HG02840 (cell line): Measurements from ENCODE around the gene UFD1.
A peak's percentile ranks its signal among the peaks of the same experiment; 100 is the strongest.

ENCODE experiments used
- ATAC-seq: cut with Tn5 transposase; IDR thresholded peaks from one replicate; pipeline ENCODE4 v1.9.1; 2021; ENCODE audit warnings: mild to moderate bottlenecking, moderate library complexity, moderate number of reproducible peaks; ENCODE audit not compliant: unreplicated experiment, low FRiP score

UFD1 gene

DNA sequence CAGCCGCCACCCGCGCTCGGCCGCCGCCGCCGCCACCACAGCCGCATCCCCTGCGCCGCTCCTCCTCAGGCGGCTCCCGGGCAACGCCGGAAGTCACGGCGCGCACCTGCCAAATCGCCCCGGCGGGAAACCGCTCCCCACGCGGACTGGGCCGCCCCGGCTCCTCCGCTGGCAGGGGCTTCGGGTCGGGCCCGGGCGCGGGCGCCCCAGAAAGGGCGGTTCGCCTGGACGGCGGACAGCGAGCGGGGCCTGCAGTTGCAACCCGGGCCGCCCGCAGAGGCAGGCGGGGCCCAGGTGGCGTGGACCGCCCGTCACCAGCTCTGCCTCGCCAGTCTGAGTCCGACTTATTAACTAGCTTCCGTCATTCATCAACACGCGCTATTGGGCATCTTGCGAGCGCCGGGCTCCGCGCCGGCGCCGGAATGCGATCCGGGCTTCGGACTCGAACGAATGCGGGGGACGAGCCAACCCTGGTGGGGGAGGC, 47.3 kb downstream of the UFD1 start, which contains the start of gene HIRA:
Gene HIRA (minus strand): TSS at position 85 of the 484 bp plus-strand sequence. CDS start 257 bp downstream, outside the sequence.
- peak; percentile 55 for ATAC-seq

GRCh38 chr22:19430890-19431541, 48.0 kb downstream of the UFD1 start:
- ATAC-seq, result peak; percentile 11

DNA sequence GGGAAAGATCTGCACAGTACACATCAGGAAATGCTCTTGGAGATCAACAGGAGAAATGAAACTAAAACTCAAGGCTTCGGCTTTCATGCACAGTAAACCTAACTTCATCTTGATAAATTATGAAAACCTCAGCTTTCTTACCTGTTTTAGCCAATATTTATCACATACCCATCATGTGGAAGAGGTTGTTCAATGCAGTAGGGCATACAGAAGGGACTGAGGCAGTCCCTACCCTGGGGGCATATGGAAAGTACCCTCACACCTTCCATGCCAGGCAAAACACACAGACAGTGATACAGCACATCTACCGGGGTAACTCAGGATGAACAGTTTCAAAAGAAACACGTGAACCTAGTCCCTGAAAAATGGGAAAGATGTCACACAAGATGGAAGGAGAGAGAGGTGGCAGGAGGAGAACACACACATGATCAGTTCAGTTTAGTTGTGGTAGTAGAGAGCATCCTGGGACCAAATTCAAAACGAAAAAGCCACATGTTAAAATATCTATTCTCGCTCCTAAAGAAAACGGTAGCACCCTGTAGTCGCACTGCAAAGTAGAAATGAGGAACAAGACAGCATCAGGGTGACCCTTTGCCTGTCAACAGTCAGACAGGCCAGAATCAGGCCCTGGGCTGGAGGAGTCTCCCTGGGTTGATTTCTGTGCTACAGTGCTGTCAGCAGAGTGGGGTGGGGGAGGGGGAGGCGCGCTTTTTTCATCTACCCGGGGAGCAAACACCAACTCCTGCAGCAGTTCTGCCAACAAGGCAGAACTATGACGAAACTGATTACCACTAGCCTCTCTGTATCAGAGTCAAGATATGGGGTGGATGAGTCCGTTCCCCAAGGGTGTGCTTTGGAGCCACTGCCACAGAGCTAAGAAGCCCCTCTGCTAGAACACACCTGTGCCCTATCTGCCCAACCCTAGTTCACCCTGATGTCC, 48.8 kb downstream of the UFD1 start:
- no peak for ATAC-seq

- no peak for ATAC-seq
Observed at GRCh38 chr22:19424186-19424500, 54.9 kb downstream of the UFD1 start.

- ATAC-seq, result no peak
Observed at GRCh38 chr22:19422440-19423301, 56.3 kb downstream of the UFD1 start.

- ATAC-seq, result no peak
Observed at GRCh38 chr22:19420321-19420720, 58.7 kb downstream of the UFD1 start.

DNA sequence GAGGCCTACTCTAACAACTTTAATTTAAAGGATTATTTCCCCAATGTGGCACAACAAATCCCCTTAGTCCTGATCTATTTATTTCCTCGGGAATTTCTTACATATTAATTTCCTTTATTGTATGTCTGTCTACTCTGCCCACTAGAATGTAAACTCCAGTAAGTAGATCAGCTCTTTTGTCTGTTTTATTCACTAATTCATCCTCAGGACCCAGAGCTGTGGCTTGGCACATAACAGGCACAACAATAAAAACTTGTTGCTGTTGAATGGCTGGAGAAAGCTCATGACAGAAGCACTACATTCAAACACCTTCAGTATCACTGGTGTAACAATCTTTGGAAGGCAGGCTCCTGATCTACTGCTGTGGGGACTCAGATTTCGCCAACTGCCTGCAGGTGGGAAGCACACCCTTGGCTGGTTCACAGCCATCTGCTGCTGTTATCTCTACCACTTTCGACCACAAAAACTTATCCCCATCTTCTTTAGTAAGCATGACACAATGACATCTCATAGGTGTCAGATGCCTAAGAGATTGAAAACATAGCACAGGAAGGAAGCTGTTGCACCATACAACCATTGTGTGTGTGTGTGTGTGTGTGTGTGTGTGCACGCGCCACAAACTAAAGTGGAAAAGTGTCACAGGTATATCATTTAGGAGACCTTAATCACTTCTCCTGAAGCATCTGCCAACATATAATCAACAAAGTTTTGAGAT, 59.4 kb downstream of the UFD1 start:
- ATAC-seq, result no peak

DNA sequence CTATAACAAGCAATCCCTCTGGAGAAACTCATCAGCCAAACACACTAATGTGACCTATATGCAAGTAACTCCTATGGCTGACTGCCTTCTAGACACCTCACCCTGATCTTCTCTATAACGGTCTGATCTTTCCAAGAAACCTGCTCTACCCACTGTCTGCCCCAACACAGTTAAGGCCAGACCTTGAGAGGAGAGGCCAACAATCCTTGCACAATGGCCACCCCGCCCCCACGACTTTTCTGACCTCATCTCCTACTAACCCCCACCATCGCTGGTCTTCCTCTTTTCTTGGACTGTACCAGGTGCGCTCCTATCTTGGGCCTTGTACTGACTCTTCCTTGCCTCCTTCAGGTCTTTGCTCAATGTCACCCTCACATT, 59.9 kb downstream of the UFD1 start:
- no peak for ATAC-seq

GRCh38 chr22:19412923-19413322, 66.1 kb downstream of the UFD1 start:
- ATAC-seq, result no peak

DNA sequence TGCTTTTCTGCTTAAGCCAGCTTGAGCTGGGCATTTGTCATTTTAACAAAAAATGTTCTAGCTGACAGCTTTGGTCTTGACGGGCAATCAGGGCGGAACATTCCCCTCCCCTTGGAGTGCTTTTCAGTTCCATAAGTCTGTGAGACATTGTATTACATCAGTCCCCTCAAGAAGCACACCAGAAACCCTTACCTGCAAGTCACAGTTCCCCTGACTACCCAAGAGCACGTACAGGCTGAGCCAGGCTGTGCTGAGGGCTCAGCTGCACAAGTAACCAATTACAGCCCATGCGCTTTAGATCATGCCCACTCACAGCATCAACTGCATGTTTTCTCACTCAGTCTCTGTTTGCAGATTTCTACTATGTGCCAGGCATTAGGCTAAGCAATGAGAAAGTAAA, 66.5 kb downstream of the UFD1 start:
- no peak for ATAC-seq

DNA sequence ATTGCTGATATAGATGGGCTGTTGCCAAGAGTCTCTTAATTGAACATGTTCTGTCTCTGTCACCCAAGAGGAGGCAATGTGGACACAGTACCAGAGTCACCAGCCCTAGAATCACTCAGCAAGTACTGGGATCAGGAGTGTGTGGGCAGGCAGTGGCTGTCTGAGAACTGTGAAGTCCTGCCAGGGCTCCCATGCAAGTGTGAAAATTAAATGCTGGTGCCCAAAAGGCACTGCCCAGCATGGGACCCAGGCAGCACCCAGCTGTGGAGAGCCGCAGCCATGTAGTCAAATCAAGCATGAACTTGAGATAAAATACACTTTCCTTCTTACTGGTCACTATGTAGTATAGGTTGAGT, 67.3 kb downstream of the UFD1 start:
- no peak for ATAC-seq

DNA sequence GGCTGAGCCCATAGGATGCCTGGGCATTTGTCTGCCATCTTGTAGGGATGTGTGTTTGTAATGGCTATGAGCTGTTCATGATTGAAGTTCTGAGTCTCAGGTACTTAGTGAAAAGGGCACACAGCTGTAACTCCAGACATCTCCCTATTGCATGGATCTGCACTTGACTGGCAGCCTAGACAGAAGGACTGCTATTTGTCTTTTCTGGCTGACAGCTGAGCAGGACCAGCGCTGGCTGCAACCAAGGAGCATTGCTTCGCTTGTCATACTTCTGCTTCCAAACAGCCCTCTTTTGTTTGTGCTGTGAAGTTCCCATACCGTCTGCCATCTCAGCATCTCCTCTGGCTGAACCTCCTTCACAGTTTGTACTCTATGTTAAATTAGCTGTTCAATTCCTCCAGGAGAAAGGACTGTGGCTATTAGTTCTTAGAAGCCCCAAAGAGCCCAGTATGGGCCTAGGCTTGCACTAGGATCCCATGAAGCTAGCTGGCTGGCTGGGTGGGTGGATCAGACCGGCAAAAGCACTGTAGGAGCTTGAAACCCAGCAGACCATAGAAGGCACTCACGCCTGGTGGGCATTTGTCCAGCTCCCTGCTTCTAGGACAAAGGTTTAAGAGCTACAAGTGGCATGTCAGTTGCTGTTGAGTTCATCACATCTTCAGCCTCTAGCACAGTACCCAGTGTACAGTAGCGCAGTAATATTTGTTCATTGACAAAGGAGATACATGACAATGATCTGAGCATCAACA, 67.9 kb downstream of the UFD1 start:
- ATAC-seq, result no peak

DNA sequence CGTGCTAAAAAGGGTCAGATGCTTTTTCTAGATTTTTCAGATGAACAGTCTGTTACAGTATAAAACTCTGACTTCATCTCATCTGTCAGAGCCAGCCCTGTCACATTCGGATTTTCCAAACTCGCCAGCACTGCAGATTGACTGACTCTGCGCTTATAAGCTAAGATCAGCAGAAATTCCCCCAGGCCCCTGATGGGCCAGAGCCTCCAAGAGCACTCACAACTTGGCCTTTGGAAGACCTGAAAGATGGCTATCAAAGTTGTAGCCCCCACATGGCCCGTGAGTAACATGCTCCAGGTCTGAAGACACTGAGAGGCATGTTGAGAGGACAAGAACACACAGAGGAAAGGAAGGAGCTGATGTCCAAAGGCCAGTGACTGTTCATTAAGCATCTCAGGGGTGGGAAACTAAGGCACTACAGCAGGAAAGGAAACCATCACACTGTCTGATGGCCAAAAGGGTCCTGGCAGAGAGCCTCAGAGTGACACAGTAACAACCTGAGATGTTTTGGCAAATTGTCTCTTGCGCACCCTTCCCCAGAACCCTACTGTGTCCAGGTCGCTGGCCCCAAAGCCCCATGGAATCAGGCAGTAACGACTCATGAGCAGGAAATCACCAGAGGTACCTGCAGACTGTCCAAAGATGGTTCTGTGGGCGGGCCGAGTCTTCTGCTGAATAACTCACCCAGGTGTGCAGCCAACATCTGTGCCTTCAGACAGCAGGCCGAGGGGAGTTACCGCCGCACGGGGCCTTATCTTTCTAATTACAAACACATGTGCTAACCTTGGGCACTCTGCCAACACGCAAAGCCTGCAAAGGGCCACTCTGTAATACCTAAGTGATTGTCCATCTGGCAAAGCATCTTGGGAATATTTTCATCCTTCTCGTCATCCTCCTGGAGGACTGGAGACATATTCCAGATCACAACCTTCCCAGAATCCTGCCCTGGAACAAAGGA, 71.1 kb downstream of the UFD1 start:
- no peak for ATAC-seq

GRCh38 chr22:19406846-19407245, 72.1 kb downstream of the UFD1 start:
- ATAC-seq, result no peak

DNA sequence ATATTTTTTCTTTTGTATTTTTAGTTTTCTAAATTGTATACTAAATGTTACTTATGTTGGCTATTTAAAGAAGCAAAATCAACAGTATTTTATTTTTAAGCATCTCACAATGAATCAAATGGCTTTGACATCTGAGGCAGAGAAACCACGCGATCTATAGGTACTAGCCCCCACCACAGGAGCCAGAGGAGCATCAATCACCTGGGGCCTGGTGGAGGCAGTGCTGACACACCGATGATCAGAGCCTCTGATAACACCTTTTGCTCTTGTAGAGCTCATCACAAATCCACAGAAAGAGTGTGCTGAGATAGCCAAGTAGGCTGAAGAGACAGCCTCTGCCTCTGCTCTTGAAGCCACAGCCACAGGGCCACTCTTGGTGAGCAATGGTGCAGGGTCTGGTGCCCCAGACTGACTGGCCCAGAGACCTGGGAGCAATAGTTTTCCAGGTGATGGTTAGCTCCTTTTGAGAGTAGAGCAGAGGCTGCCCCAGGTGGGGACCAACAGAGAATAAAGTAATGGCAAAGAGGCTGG, 72.6 kb downstream of the UFD1 start:
- ATAC-seq, result no peak

GRCh38 chr22:19405652-19406051, 73.3 kb downstream of the UFD1 start:
- ATAC-seq, result no peak

DNA sequence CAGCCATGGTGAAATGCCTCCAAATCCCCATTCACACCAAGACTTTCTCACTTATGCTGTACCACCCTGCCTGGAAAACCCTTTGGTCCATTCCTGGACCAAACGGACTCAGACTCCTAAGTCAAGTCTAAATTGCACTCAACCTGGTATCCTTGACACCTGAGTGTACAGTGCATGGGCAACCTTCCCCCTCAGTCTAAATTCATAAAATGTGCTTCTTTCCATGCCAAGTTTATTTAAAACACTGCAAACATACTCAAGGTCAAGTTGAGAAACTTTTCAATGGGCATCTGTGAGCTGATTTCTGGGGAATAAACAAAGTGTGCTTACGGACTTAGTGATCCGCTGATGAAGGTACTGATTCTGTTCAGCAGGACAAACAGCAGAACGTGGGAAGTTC, 73.9 kb downstream of the UFD1 start:
- no peak for ATAC-seq

- no peak for ATAC-seq
Observed at GRCh38 chr22:19404676-19405075, 74.3 kb downstream of the UFD1 start.
